ENCODE data around the gene DST.

Gene DST

GRCh38 chr6:56483929-56484328 is 158.8 kb downstream of the DST start:
- TF ChIP-seq, protein P1, sequence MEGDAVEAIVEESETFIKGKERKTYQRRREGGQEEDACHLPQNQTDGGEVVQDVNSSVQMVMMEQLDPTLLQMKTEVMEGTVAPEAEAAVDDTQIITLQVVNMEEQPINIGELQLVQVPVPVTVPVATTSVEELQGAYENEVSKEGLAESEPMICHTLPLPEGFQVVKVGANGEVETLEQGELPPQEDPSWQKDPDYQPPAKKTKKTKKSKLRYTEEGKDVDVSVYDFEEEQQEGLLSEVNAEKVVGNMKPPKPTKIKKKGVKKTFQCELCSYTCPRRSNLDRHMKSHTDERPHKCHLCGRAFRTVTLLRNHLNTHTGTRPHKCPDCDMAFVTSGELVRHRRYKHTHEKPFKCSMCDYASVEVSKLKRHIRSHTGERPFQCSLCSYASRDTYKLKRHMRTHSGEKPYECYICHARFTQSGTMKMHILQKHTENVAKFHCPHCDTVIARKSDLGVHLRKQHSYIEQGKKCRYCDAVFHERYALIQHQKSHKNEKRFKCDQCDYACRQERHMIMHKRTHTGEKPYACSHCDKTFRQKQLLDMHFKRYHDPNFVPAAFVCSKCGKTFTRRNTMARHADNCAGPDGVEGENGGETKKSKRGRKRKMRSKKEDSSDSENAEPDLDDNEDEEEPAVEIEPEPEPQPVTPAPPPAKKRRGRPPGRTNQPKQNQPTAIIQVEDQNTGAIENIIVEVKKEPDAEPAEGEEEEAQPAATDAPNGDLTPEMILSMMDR (conservative IDR thresholded peaks at IDR 0.05; ENCODE audit: low read depth): no peak
- H3K27ac ChIP-seq: no peak overlapping the region
- no peak for DNase-seq (ENCODE audit: low spot score)
- POLR2A ChIA-PET (ENCODE audit: low non-redundant PET): no interaction called here
- CTCF ChIA-PET: no interaction called here

- no peak overlapping the region for H3K27ac ChIP-seq
- TF ChIP-seq, protein P1 (conservative IDR thresholded peaks at IDR 0.05; ENCODE audit: low read depth): no peak
- POLR2A ChIA-PET (ENCODE audit: low non-redundant PET): no interaction called here
- DNase-seq (ENCODE audit: low spot score): no peak
- CTCF ChIA-PET: no interaction called here
Observed at GRCh38 chr6:56482525-56482924, 160.2 kb downstream of the DST start.

DNA sequence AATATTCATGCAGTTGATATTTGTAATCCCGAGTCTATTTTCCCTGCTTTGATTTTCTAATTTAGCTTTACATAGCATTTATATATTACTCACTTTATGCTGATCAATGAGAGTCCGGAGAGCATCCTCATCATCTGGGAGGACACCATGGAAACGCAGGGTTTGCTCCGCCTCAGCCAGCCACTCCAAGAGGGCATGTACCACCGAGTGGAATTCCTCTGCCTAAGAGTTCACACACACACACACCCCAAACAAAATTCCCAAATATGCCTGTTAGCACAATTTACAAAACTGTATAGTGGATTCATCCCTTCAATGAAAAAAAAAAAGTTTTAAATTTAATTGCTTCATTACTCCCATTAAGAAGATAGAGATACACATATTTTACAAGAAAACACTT is 160.7 kb downstream of the DST start:
- TF ChIP-seq, protein P1 (conservative IDR thresholded peaks at IDR 0.05; ENCODE audit: low read depth): no peak
- DNase-seq (ENCODE audit: low spot score): no peak
- no peak overlapping the region for H3K27ac ChIP-seq
- ChIA-PET CTCF (no interaction called here), POLR2A (ENCODE audit: low non-redundant PET) (no interaction called here)

DNA sequence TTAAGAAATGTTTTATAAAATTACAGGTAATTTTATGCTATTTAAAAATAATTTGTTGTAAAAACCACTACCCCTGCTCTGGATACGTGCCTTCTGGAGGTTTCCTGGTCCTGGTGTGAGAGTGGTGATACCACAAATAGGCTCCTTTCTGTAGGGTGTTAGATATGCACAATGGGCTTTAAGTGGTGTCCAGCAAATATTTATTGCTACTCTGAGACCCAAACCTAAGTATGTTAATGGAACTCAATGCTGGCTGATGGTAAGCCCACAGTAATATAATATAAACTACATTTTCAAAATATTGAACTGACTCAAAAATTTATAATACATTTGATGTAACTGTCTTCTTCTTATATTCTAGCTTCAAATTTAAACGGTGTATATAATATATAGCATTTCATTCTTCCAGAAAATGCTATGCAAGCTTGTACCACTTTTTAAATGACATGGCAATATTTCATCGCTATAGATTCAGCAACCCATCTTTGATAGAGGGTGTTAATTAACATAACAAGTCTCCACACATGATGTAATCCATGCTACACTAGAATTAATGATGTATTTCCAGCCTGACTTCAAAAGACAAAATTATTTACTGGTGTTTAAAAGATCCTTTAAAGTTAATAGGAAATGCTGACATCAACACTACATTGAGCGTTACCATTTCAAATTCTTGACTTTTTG is 161.9 kb downstream of the DST start:
- H3K27ac ChIP-seq: no peak overlapping the region
- TF ChIP-seq, protein P1 (conservative IDR thresholded peaks at IDR 0.05; ENCODE audit: low read depth): no peak
- DNase-seq (ENCODE audit: low spot score): no peak
- ChIA-PET CTCF (no interaction called here), POLR2A (ENCODE audit: low non-redundant PET) (no interaction called here)

DNA sequence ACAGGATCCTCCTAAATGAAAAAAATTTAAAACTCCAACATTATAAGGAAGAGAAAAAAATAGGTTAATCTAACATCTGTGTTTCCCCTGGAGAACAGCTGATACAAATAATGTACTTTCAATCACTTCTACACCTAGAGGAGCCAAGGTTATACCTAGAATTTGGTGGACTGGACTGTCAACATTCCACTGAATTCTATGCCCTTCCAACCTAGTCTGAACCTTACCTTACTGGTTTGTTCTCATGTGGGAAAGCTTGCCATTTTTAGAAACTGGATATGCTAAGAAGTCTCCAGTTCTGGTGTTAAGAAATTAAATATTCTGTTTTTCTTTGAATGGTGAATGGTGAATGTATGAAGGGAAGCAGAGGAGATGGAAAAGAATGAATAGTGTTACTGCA is 162.4 kb downstream of the DST start:
- DNase-seq (ENCODE audit: low spot score): no peak
- POLR2A ChIA-PET (ENCODE audit: low non-redundant PET): no interaction called here
- TF ChIP-seq, protein P1 (conservative IDR thresholded peaks at IDR 0.05; ENCODE audit: low read depth): no peak
- no peak overlapping the region for H3K27ac ChIP-seq
- CTCF ChIA-PET: no interaction called here

DNA sequence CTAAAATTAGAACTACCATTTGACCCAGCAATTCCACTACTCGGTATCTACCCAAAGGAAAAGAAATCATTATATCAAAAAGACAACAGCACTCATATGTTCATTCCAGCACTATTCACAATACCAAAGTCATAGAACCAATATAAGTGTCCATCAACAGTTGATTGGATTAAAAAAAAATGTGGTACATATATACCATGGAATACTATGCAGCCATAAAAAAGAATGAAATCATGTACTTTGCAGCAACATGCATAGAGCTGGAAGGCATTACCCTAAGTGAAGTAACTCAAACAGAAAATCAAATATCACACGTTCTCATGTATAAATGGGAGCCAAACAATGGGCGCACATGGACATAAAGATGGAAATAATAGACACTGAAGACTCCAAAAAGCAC is 163.3 kb downstream of the DST start:
- CTCF ChIA-PET: interaction anchor here (0.6 kb wide), 1 partner anchor 770 kb away, joined by 3 read pairs; no protein-coding TSS in a partner anchor
- POLR2A ChIA-PET (ENCODE audit: low non-redundant PET): no interaction called here

More for the DNA sequence above, 163.3 kb downstream of the DST start:
- no peak overlapping the region for H3K27ac ChIP-seq
- TF ChIP-seq, protein P1 (conservative IDR thresholded peaks at IDR 0.05; ENCODE audit: low read depth): no peak
- DNase-seq (ENCODE audit: low spot score): no peak
